Fibroblast of lung (primary cell): ENCODE measurements around the gene SF3A2.

Source experiments
- EZH2 ChIP-seq: IDR thresholded peaks from 2 replicates; pipeline ENCODE4 v1.5.1; 2012; ENCODE audit warnings: low read length, control low read depth, mild to moderate bottlenecking; ENCODE audit errors: missing control alignments
- TF ChIP-seq, protein P1 (sequence below), 2 donors: IDR thresholded peaks in 1 of 2; conservative IDR thresholded peaks in 1 of 2; 1 replicate in 1 of 2; 2 replicates in 1 of 2; pipeline ENCODE4 v1.5.1; 2011 to 2012; ENCODE audit warnings: low read length in 2 of 2, control low read depth in 1 of 2, inconsistent platforms in 1 of 2, low read depth in 1 of 2, mild to moderate bottlenecking in 1 of 2

DNA sequence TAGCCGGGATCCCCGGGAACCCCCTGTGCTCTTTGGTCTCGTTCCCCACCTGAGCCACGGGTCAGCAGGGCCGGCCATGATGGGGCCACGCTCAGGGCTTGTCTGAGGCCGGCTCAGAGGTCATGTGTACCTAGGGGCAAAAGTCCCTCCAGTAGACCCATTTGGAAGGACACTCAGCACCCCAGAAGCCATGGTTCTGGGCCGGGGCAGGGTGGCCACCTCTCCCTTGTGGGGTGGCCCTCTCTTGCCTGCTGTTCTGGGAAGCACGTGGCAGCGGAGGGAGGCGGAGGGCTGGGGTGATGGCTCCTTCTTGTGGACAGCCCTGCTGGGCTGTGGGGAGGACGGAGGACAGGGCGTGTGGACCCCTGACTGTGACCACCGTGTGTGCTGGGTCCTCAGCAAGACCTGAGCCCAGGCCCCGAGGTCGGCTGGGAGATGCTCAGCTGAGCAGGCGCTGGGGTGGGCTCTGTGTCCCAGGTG, 51.8 kb downstream of the SF3A2 start:
- TF ChIP-seq EZH2 = no peak
- TF ChIP-seq, protein P1, sequence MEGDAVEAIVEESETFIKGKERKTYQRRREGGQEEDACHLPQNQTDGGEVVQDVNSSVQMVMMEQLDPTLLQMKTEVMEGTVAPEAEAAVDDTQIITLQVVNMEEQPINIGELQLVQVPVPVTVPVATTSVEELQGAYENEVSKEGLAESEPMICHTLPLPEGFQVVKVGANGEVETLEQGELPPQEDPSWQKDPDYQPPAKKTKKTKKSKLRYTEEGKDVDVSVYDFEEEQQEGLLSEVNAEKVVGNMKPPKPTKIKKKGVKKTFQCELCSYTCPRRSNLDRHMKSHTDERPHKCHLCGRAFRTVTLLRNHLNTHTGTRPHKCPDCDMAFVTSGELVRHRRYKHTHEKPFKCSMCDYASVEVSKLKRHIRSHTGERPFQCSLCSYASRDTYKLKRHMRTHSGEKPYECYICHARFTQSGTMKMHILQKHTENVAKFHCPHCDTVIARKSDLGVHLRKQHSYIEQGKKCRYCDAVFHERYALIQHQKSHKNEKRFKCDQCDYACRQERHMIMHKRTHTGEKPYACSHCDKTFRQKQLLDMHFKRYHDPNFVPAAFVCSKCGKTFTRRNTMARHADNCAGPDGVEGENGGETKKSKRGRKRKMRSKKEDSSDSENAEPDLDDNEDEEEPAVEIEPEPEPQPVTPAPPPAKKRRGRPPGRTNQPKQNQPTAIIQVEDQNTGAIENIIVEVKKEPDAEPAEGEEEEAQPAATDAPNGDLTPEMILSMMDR (conservative IDR thresholded peaks at IDR 0.05 in 1 of 2, IDR thresholded peaks at IDR 0.05 in 1 of 2; ENCODE audit: low read depth in 1 of 2, low read length in 2 of 2) = no peak
